Measurements from ENCODE around the gene FCER1A. TPM values are rescaled to one million over a fixed set of nuclear protein-coding genes. Genes with fewer than 3 reads are reported as not detected.

FCER1A gene
- total RNA-seq, 1 donor from 2014 or later: not detected

DNA sequence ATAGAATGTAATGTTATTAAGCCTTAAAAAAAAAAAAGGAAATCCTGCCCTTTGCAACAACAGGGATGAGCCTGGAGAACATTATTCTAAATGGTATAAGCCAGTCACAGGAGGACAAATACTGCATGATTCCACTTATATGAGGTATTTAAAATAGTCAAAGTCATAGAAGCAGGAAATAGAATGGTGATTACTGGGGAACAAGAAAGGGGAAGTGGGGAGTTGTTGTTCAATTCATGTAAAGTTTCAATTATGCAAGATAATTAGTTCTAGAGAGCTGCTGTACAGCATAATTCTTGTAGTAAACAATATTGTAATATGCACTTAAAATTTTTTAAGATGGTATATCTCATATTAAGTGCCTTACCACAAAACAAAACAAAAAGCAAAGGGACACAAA is 13.2 kb downstream of the FCER1A start:
- no peak for DNase-seq (ENCODE audit: low read depth)
- no peak overlapping the region for H3K4me3 ChIP-seq (ENCODE audit: low read depth, low read length)
- TF ChIP-seq, protein P1, sequence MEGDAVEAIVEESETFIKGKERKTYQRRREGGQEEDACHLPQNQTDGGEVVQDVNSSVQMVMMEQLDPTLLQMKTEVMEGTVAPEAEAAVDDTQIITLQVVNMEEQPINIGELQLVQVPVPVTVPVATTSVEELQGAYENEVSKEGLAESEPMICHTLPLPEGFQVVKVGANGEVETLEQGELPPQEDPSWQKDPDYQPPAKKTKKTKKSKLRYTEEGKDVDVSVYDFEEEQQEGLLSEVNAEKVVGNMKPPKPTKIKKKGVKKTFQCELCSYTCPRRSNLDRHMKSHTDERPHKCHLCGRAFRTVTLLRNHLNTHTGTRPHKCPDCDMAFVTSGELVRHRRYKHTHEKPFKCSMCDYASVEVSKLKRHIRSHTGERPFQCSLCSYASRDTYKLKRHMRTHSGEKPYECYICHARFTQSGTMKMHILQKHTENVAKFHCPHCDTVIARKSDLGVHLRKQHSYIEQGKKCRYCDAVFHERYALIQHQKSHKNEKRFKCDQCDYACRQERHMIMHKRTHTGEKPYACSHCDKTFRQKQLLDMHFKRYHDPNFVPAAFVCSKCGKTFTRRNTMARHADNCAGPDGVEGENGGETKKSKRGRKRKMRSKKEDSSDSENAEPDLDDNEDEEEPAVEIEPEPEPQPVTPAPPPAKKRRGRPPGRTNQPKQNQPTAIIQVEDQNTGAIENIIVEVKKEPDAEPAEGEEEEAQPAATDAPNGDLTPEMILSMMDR (conservative IDR thresholded peaks at IDR 0.05; ENCODE audit: low read depth, low read length): no peak

DNA sequence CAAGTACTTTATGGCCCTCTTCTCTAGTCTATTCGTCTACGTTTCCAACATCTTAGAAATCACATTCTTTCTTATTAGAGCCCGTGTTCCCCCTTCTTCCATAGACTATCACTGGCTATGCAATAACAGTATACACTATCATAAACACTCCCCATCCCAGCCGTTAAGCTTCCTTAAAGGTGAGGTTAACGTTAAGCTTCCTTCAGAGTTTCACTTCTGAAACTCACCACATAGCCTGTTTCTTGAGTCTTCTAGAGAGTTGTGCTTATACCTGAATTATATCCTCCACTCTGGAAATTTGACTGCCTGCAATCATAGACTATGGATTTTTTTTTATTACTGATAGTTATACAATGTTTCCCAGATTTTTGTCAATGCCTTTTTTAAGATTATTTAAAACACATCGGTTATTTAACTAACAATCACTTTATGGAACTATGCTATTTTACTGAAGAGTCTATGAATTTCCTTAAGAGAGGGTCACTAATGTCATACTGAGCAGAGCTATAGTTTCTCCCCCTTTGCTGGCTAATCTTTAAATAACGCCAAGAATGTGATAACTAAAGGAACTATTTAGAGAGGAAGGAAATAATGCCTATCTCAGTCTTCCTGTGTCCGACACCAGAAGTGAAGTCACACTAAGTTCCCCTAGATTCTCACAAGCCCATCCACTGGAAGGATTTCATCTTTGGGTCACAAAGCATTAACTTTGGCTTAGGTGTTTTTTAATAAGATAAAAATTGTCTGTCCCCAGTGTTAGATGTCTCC is 16.8 kb downstream of the FCER1A start:
- no peak for DNase-seq (ENCODE audit: low read depth)
- H3K4me3 ChIP-seq (ENCODE audit: low read depth, low read length): no peak overlapping the region
- TF ChIP-seq, protein P1 (conservative IDR thresholded peaks at IDR 0.05; ENCODE audit: low read depth, low read length): no peak

DNA sequence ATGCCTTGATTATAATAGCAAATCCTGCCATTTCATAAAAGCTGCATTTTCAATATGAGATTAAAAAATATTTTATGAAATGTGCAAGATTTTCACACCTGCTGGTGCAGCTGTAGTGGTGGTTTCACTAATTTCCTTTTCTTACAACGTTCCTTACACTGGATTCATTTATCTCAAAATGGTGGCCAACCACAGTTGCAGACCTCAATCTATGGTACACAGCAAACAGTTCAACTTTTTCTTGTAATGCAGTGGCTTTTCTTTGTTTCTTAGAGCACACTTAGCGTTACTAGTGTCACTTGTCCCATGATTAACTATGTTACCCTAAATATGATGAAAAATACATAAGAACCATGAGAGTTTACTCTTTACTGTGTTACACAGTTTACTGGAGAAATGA is 32.7 kb downstream of the FCER1A start:
- TF ChIP-seq, protein P1 (conservative IDR thresholded peaks at IDR 0.05; ENCODE audit: low read depth, low read length): no peak
- no peak for DNase-seq (ENCODE audit: low read depth)
- H3K4me3 ChIP-seq (ENCODE audit: low read depth, low read length): no peak overlapping the region

DNA sequence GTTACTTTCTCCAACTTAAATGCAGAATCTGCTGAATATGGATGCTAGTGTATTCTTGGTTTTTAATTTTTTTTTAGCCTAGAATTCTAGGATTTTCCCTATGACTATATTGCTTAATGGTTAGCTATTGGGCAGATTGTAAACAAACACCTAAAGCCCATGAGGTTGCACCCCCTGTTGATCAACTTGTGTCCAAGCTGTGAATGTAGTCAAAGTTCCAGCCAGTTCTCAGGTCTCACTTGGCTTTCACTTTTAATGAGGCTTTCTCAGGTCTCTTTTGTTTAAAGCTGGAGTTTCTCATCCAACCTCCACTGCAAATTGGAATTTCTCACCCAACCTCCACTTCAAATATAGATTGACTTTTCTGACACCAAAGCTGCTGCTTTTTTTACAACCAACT is 35.9 kb downstream of the FCER1A start:
- no peak overlapping the region for H3K4me3 ChIP-seq (ENCODE audit: low read depth, low read length)
- no peak for DNase-seq (ENCODE audit: low read depth)
- TF ChIP-seq, protein P1 (conservative IDR thresholded peaks at IDR 0.05; ENCODE audit: low read depth, low read length): no peak

DNA sequence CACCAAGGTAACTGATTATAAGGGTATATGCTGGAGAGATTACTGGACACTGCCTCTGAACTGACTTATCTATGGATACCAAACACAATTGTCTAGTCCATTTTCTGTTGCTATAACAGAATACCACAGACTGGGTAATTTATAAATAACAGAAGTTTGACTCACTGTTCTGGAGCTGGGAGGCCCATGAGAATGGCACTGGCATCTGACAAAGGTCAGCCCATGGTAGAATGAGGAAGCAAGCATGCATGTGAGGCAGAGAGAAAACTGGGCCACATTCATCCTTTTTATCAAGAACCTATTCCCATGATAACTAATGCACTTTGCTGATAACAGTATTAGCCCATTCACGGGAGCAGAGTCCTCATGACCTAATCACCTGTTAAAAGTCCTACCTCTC is 37.4 kb downstream of the FCER1A start:
- DNase-seq (ENCODE audit: low read depth): peak; percentile 85
- H3K4me3 ChIP-seq (ENCODE audit: low read depth, low read length): no peak overlapping the region
- TF ChIP-seq, protein P1 (conservative IDR thresholded peaks at IDR 0.05; ENCODE audit: low read depth, low read length): no peak

DNA sequence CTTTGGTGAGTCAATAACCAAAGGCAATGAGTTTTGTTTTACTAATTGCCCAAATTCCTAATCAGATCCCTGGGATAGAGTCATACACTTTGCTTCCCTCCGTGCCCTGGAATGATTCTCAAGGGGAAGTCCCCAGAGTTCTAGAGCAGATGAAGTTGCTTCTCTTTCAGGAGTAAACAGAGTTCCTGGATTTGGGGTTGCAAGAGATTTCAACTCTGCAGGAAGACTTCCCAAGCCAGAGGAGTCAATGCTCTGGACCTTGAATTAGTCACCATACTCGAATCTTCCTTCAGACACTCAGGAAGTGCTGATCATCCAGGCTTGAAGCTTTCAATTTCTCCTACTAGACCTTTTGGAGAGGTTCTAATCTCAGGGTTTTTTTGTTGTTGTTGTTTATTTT is 39.6 kb downstream of the FCER1A start:
- peak; percentile 93 for DNase-seq (ENCODE audit: low read depth)
- TF ChIP-seq, protein P1 (conservative IDR thresholded peaks at IDR 0.05; ENCODE audit: low read depth, low read length): no peak
- no peak overlapping the region for H3K4me3 ChIP-seq (ENCODE audit: low read depth, low read length)
